Fibroblast of lung (primary cell): ENCODE measurements around the gene TBC1D22A. TPM values are rescaled to one million over a fixed set of nuclear protein-coding genes. Genes with fewer than 3 reads are reported as not detected.

Experiments used
- DNase-seq, 2 donors: peaks; one replicate each; pipeline versions ENCODE4 v3.0.0 to v3.0.0-alpha.2; 2010; ENCODE audit warnings: low read depth in 2 of 2
- H2AFZ ChIP-seq: 2 replicates; pipeline ENCODE4 v1.5.1; 2012; ENCODE audit warnings: low read length, control low read depth, inconsistent platforms
- H3K27ac ChIP-seq: 2 replicates; pipeline ENCODE4 v1.5.1; 2011; ENCODE audit warnings: low read length, control low read depth; ENCODE audit not compliant: insufficient read depth
- H3K27me3 ChIP-seq: 2 replicates; pipeline ENCODE4 v1.5.1; 2011; ENCODE audit warnings: mild to moderate bottlenecking, low read length; ENCODE audit not compliant: control insufficient read depth, insufficient read depth
- H3K36me3 ChIP-seq: 2 replicates; pipeline ENCODE4 v1.5.1; 2011; ENCODE audit warnings: low read length; ENCODE audit not compliant: control insufficient read depth, insufficient read depth
- H3K4me1 ChIP-seq: 2 replicates; pipeline ENCODE4 v1.5.1; 2011; ENCODE audit warnings: low read length; ENCODE audit not compliant: control insufficient read depth, insufficient read depth; ENCODE audit errors: extremely low read depth
- H3K4me2 ChIP-seq: 2 replicates; pipeline ENCODE4 v1.5.1; 2011; ENCODE audit warnings: low read length, control low read depth; ENCODE audit not compliant: insufficient read depth; ENCODE audit errors: extremely low read depth
- H3K4me3 ChIP-seq, 4 experiments: fragments of 200-600 bp in 1 of 4; sonication (generic) in 1 of 4; replicated peaks in 1 of 4; 2 replicates each; pipeline ENCODE4 v1.5.1; 2011 to 2016; ENCODE audit warnings: low read length in 4 of 4, low read depth in 3 of 4, mild to moderate bottlenecking in 3 of 4, control low read depth in 2 of 4, inconsistent platforms in 1 of 4, mixed read lengths in 1 of 4; ENCODE audit not compliant: insufficient read depth in 1 of 4; ENCODE audit errors: control extremely low read depth in 1 of 4
- H3K79me2 ChIP-seq: 2 replicates; pipeline ENCODE4 v1.5.1; 2012; ENCODE audit warnings: mild to moderate bottlenecking, low read length, inconsistent platforms; ENCODE audit not compliant: control insufficient read depth, insufficient read depth
- H3K9ac ChIP-seq: 2 replicates; pipeline ENCODE4 v1.5.1; 2011; ENCODE audit warnings: mild to moderate bottlenecking, low read length, control low read depth; ENCODE audit not compliant: insufficient read depth
- H3K9me3 ChIP-seq: 2 replicates; pipeline ENCODE4 v1.5.1; 2012; ENCODE audit warnings: low read depth, low read length; ENCODE audit not compliant: control insufficient read depth, insufficient read depth
- H4K20me1 ChIP-seq: 2 replicates; pipeline ENCODE4 v1.5.1; 2011; ENCODE audit warnings: low read length; ENCODE audit not compliant: control insufficient read depth, insufficient read depth; ENCODE audit errors: extremely low read depth
- EZH2 ChIP-seq: IDR thresholded peaks from 2 replicates; pipeline ENCODE4 v1.5.1; 2012; ENCODE audit warnings: low read length, control low read depth, mild to moderate bottlenecking; ENCODE audit errors: missing control alignments
- polyA plus RNA-seq, 2 donors: library from polyadenylated mRNA; depleted of rRNA in 1 of 2; stranded (reverse) in 1 of 2; unstranded in 1 of 2; fragments of >200 nt; gene quantifications; 2 replicates each; pipeline ENCODE4 v1.2.1, GENCODE V29; 2011 to 2012; ENCODE audit warnings: missing spikeins in 1 of 2
- total RNA-seq: library from RNA; depleted of rRNA; stranded (reverse); fragments of >200 nt; gene quantifications from 2 replicates; pipeline ENCODE4 v1.2.1, GENCODE V29; 2014
- TF ChIP-seq, protein P1 (sequence below), 2 donors: IDR thresholded peaks in 1 of 2; conservative IDR thresholded peaks in 1 of 2; 1 replicate in 1 of 2; 2 replicates in 1 of 2; pipeline ENCODE4 v1.5.1; 2011 to 2012; ENCODE audit warnings: low read length in 2 of 2, control low read depth in 1 of 2, inconsistent platforms in 1 of 2, low read depth in 1 of 2, mild to moderate bottlenecking in 1 of 2

Gene TBC1D22A
- total and polyA plus RNA-seq, 2 donors (not counting 1 experiment from before 2014, with no cell fraction given), result 11.6 to 17.6 TPM

DNA sequence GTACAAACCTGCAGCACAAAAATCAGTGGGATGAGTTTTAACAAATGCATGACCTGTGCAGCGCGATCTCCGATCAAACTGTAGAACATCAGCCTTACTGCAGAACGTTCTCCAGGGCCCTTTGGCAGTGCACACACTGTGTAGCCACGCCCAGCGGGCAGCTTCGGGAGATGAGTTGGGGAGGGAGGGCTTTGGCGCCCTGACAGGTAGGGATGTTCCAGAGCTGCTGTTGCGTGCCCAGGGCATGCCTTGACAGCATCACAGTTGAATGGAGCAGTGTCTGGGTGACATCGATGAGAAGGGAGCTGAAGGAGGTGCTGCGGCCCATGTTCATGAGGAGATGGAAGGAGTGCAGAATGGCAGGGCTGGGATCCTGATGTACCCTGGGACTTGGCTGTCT lies 80.2 kb downstream of the TBC1D22A start:
- no peak overlapping the region for H3K27ac ChIP-seq
- no peak overlapping the region for H3K4me2 ChIP-seq
- H3K79me2 ChIP-seq, result no peaks in the 10 kb centered on the region
- no peak overlapping the region for H3K4me3 ChIP-seq
- H3K4me1 ChIP-seq, result no peaks in the 10 kb centered on the region
- H2AFZ ChIP-seq, result no peak overlapping the region
- H3K36me3 ChIP-seq, result no peaks in the 10 kb centered on the region
- no peaks in the 10 kb centered on the region for H4K20me1 ChIP-seq
- H3K9me3 ChIP-seq, result no peaks in the 10 kb centered on the region
- H3K9ac ChIP-seq, result no peak overlapping the region
- TF ChIP-seq, protein P1, sequence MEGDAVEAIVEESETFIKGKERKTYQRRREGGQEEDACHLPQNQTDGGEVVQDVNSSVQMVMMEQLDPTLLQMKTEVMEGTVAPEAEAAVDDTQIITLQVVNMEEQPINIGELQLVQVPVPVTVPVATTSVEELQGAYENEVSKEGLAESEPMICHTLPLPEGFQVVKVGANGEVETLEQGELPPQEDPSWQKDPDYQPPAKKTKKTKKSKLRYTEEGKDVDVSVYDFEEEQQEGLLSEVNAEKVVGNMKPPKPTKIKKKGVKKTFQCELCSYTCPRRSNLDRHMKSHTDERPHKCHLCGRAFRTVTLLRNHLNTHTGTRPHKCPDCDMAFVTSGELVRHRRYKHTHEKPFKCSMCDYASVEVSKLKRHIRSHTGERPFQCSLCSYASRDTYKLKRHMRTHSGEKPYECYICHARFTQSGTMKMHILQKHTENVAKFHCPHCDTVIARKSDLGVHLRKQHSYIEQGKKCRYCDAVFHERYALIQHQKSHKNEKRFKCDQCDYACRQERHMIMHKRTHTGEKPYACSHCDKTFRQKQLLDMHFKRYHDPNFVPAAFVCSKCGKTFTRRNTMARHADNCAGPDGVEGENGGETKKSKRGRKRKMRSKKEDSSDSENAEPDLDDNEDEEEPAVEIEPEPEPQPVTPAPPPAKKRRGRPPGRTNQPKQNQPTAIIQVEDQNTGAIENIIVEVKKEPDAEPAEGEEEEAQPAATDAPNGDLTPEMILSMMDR (conservative IDR thresholded peaks at IDR 0.05 in 1 of 2, IDR thresholded peaks at IDR 0.05 in 1 of 2; ENCODE audit: low read depth in 1 of 2, low read length in 2 of 2), result no peak
- TF ChIP-seq EZH2, result no peak
- no peak for DNase-seq
- H3K27me3 ChIP-seq, result no peaks in the 10 kb centered on the region

GRCh38 chr22:46843821-46844255 lies 81.4 kb downstream of the TBC1D22A start:
- Histone ChIP-seq H4K20me1 (no peaks in the 10 kb centered on the region), H3K79me2 (no peaks in the 10 kb centered on the region), H3K4me1 (no peaks in the 10 kb centered on the region), H3K4me3 (no peak overlapping the region), H3K9ac (no peak overlapping the region), H3K27ac (no peak overlapping the region), H3K27me3 (no peaks in the 10 kb centered on the region), H3K36me3 (no peaks in the 10 kb centered on the region), H3K9me3 (no peaks in the 10 kb centered on the region), H2AFZ (no peak overlapping the region), H3K4me2 (peak overlapping the region; percentile 6)
- TF ChIP-seq EZH2, result no peak
- DNase-seq, result peak; percentile 16 to 73

DNA sequence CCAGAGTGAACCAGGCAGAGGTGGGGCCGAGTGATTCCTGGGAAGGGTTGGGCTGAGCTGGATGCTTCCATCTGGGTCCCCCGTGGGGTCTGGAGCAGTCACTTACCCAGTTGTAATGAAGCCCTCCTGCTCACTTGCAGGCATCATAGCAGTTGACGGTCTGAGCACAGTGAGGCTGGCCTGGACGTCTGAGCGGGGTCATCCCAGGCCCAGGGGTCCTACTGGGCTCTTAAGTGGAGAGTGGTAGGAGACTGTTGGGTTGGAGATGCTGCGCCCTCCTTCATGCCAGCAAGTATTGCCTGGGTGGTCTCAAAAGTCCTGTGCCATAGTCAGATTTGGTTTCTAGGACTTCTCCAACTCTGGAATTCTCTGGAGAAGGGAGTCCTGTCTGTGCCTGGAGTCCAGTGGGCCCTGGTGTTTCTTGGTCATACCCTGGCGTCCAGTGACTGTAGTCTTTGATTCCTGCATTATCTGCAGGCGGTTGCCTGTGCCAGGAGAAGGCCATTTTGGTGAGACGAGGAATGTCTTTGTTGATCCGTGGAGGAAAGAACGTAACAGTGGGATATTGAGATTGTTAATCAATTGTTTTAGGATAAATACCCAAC lies 82.3 kb downstream of the TBC1D22A start:
- Histone ChIP-seq H3K36me3 (no peaks in the 10 kb centered on the region), H3K9me3 (no peaks in the 10 kb centered on the region), H4K20me1 (no peaks in the 10 kb centered on the region), H3K27ac (no peak overlapping the region), H3K4me3 (peak overlapping the region in 2 of 4 experiments; percentile 6 to 30), H3K27me3 (no peaks in the 10 kb centered on the region), H3K9ac (no peak overlapping the region), H3K79me2 (no peaks in the 10 kb centered on the region), H3K4me1 (no peaks in the 10 kb centered on the region), H3K4me2 (peak overlapping the region; percentile 7), H2AFZ (no peak overlapping the region)
- no peak for TF ChIP-seq EZH2
- TF ChIP-seq, protein P1 (conservative IDR thresholded peaks at IDR 0.05 in 1 of 2, IDR thresholded peaks at IDR 0.05 in 1 of 2; ENCODE audit: low read depth in 1 of 2, low read length in 2 of 2), result no peak
- no peak for DNase-seq
